ENCODE results near the gene XIRP2.

XIRP2 gene

GRCh38 chr2:166888180-166888579 lies at the start of gene XIRP2:
TSS of gene XIRP2 (plus strand) at chr2:166888480. CDS start at chr2:166903483, 15,003 bp downstream.
- no peak within 1 kb of the TSS for H3K27ac Mint-ChIP-seq
- no peak within 1 kb of the TSS for H3K4me3 Mint-ChIP-seq
- H3K4me1 Mint-ChIP-seq: no peaks in the 10 kb centered on the region
- H3K9me3 Mint-ChIP-seq: no peaks in the 10 kb centered on the region
- TF ChIP-seq CTCF (IDR thresholded peaks at IDR 0.05): no peak
- DNase-seq: no peak
- H3K36me3 Mint-ChIP-seq (ENCODE audit: low read depth): no peaks in the 10 kb centered on the region
- no peaks in the 10 kb centered on the region for H3K27me3 Mint-ChIP-seq (ENCODE audit: low read depth, poor library complexity)

GRCh38 chr2:166841152-166841551 lies 47.1 kb upstream of the XIRP2 start:
- H3K36me3 Mint-ChIP-seq (ENCODE audit: low read depth): no peaks in the 10 kb centered on the region
- no peak overlapping the region for H3K4me3 Mint-ChIP-seq
- no peak for TF ChIP-seq CTCF (IDR thresholded peaks at IDR 0.05)
- no peaks in the 10 kb centered on the region for H3K4me1 Mint-ChIP-seq
- H3K27ac Mint-ChIP-seq: no peak overlapping the region
- no peaks in the 10 kb centered on the region for H3K27me3 Mint-ChIP-seq (ENCODE audit: low read depth, poor library complexity)
- no peaks in the 10 kb centered on the region for H3K9me3 Mint-ChIP-seq
- DNase-seq: no peak

GRCh38 chr2:166841679-166842078 lies 46.6 kb upstream of the XIRP2 start:
- Mint-ChIP-seq H3K36me3 (ENCODE audit: low read depth) (no peaks in the 10 kb centered on the region), H3K4me3 (no peak overlapping the region)

GRCh38 chr2:166844111-166844510 lies 44.2 kb upstream of the XIRP2 start:
- Mint-ChIP-seq H3K4me1 (no peaks in the 10 kb centered on the region), H3K4me3 (no peak overlapping the region), H3K27me3 (ENCODE audit: low read depth, poor library complexity) (peaks cover 4% of the 10 kb centered on the region), H3K9me3 (peaks cover 17% of the 10 kb centered on the region), H3K36me3 (ENCODE audit: low read depth) (no peaks in the 10 kb centered on the region), H3K27ac (no peak overlapping the region)
- TF ChIP-seq CTCF (IDR thresholded peaks at IDR 0.05): no peak
- DNase-seq: no peak

More at GRCh38 chr2:166841679-166842078, 46.6 kb upstream of the XIRP2 start:
- no peaks in the 10 kb centered on the region for H3K9me3 Mint-ChIP-seq
- TF ChIP-seq CTCF (IDR thresholded peaks at IDR 0.05): no peak
- peaks cover 4% of the 10 kb centered on the region for H3K27me3 Mint-ChIP-seq (ENCODE audit: low read depth, poor library complexity)
- no peak for DNase-seq
- H3K27ac Mint-ChIP-seq: no peak overlapping the region
- H3K4me1 Mint-ChIP-seq: no peaks in the 10 kb centered on the region

GRCh38 chr2:166862468-166863132 lies 25.7 kb upstream of the XIRP2 start:
- no peaks in the 10 kb centered on the region for H3K36me3 Mint-ChIP-seq (ENCODE audit: low read depth)
- no peak for DNase-seq
- H3K9me3 Mint-ChIP-seq: no peaks in the 10 kb centered on the region
- peaks cover 4% of the 10 kb centered on the region for H3K27me3 Mint-ChIP-seq (ENCODE audit: low read depth, poor library complexity)
- no peaks in the 10 kb centered on the region for H3K4me1 Mint-ChIP-seq
- TF ChIP-seq CTCF (IDR thresholded peaks at IDR 0.05): no peak
- no peak overlapping the region for H3K4me3 Mint-ChIP-seq
- H3K27ac Mint-ChIP-seq: no peak overlapping the region

- DNase-seq: no peak
- Mint-ChIP-seq H3K36me3 (ENCODE audit: low read depth) (no peaks in the 10 kb centered on the region), H3K4me3 (no peak overlapping the region), H3K4me1 (no peaks in the 10 kb centered on the region), H3K27ac (no peak overlapping the region), H3K27me3 (ENCODE audit: low read depth, poor library complexity) (peaks cover 8% of the 10 kb centered on the region), H3K9me3 (no peaks in the 10 kb centered on the region)
- TF ChIP-seq CTCF (IDR thresholded peaks at IDR 0.05): no peak
These were observed 20.3 kb upstream of the XIRP2 start for GRCh38 chr2:166867874-166868514.

Measured in nephron progenitor cell (in vitro differentiated cells).